Right lung (tissue), 5 donors: ENCODE measurements around the gene SLX4IP. TPM values are rescaled to one million over a fixed set of nuclear protein-coding genes. Genes with fewer than 3 reads are reported as not detected.
"Not testable (repeated sequence)": the region's sequence is repeated elsewhere in the genome, so short reads cannot be mapped to it uniquely, and the experiment has no call there.

Experiments used
- DNase-seq, 2 donors: peaks; one replicate each; pipeline ENCODE4 v3.0.0-alpha.2; 2013
- polyA plus RNA-seq, 5 donors: library from polyadenylated mRNA; unstranded; fragments of 120-200 nt; gene quantifications; one replicate each; pipeline versions ENCODE4 v1.2.1 to v1.2.3, GENCODE V29; 2013; ENCODE audit warnings: inconsistent platforms in 1 of 5, low replicate concordance in 1 of 5; ENCODE audit not compliant: insufficient read length in 5 of 5, insufficient read depth in 1 of 5

SLX4IP gene
- polyA plus RNA-seq, 5 donors, result 8.2 to 10.6 (median 9.7) TPM

GRCh38 chr20:10568032-10568431 lies 132.9 kb downstream of the SLX4IP start:
- DNase-seq, result no peak

- DNase-seq, result no peak
Observed at GRCh38 chr20:10571313-10571815, 136.3 kb downstream of the SLX4IP start.

GRCh38 chr20:10572853-10573252 lies 137.7 kb downstream of the SLX4IP start:
- DNase-seq, result no peak

GRCh38 chr20:10573273-10573950 lies 138.3 kb downstream of the SLX4IP start:
- no peak for DNase-seq

- no peak for DNase-seq
Observed at GRCh38 chr20:10573951-10574339, 138.8 kb downstream of the SLX4IP start.

- DNase-seq, result no peak
Observed at GRCh38 chr20:10576411-10577090, 141.4 kb downstream of the SLX4IP start.

GRCh38 chr20:10577648-10578047 lies 142.5 kb downstream of the SLX4IP start:
- DNase-seq, result no peak

- DNase-seq, result no peak
Observed at GRCh38 chr20:10578607-10579006, 143.5 kb downstream of the SLX4IP start.

GRCh38 chr20:10579942-10580341 lies 144.8 kb downstream of the SLX4IP start:
- DNase-seq, result no peak

GRCh38 chr20:10580700-10581099 lies 145.6 kb downstream of the SLX4IP start:
- no peak for DNase-seq

GRCh38 chr20:10581823-10582222 lies 146.7 kb downstream of the SLX4IP start:
- DNase-seq, result no peak

- DNase-seq, result no peak
Observed at GRCh38 chr20:10584371-10584770, 149.3 kb downstream of the SLX4IP start.

GRCh38 chr20:10585308-10585707 lies 150.2 kb downstream of the SLX4IP start:
- no peak for DNase-seq

GRCh38 chr20:10586296-10586695 lies 151.2 kb downstream of the SLX4IP start:
- DNase-seq, result no peak

- DNase-seq, result not testable (repeated sequence)
Observed at GRCh38 chr20:10590446-10590845, 155.3 kb downstream of the SLX4IP start.

- DNase-seq, result no peak
Observed at GRCh38 chr20:10590950-10591671, 156.0 kb downstream of the SLX4IP start.

- DNase-seq, result no peak
Observed at GRCh38 chr20:10591946-10592521, 156.9 kb downstream of the SLX4IP start.

- DNase-seq, result no peak
Observed at GRCh38 chr20:10594296-10594868, 159.3 kb downstream of the SLX4IP start.

- DNase-seq, result no peak
Observed at GRCh38 chr20:10595266-10595665, 160.2 kb downstream of the SLX4IP start.

GRCh38 chr20:10595985-10596384 lies 160.9 kb downstream of the SLX4IP start:
- DNase-seq, result no peak

- DNase-seq, result no peak
Observed at GRCh38 chr20:10596710-10597121, 161.6 kb downstream of the SLX4IP start.

- DNase-seq, result no peak
Observed at GRCh38 chr20:10597637-10598036, 162.5 kb downstream of the SLX4IP start.
